CD4-positive, alpha-beta T cell treated with Interleukin-4 for 1 hour (primary cell): Measurements from ENCODE around the gene CD83.
"Not testable (repeated sequence)": the region's sequence is repeated elsewhere in the genome, so short reads cannot be mapped to it uniquely, and the experiment has no call there.

ENCODE experiments used
- DNase-seq, 2 donors: peaks; one replicate each; pipeline ENCODE4 v3.0.0-alpha.2; 2020 to 2022

CD83 gene

GRCh38 chr6:14151300-14151699 is 33.7 kb downstream of the CD83 start:
- DNase-seq = not testable (repeated sequence)

GRCh38 chr6:14151773-14152172 is 34.2 kb downstream of the CD83 start:
- DNase-seq = no peak

GRCh38 chr6:14153228-14153627 is 35.7 kb downstream of the CD83 start:
- no peak for DNase-seq

- DNase-seq = no peak
Observed at GRCh38 chr6:14159090-14159489, 41.5 kb downstream of the CD83 start.

GRCh38 chr6:14162826-14163225 is 45.3 kb downstream of the CD83 start:
- DNase-seq = no peak

- DNase-seq = no peak
Observed at GRCh38 chr6:14165091-14165490, 47.5 kb downstream of the CD83 start.

- no peak for DNase-seq
Observed at GRCh38 chr6:14166839-14167238, 49.3 kb downstream of the CD83 start.

GRCh38 chr6:14170128-14170527 is 52.6 kb downstream of the CD83 start:
- DNase-seq = no peak

GRCh38 chr6:14172562-14172961 is 55.0 kb downstream of the CD83 start:
- DNase-seq = no peak

- no peak for DNase-seq
Observed at GRCh38 chr6:14174226-14174625, 56.7 kb downstream of the CD83 start.

- DNase-seq = no peak
Observed at GRCh38 chr6:14174996-14175395, 57.4 kb downstream of the CD83 start.

GRCh38 chr6:14176429-14176828 is 58.9 kb downstream of the CD83 start:
- DNase-seq = no peak

GRCh38 chr6:14177413-14178082 is 60.0 kb downstream of the CD83 start:
- no peak for DNase-seq

GRCh38 chr6:14178083-14178445 is 60.5 kb downstream of the CD83 start:
- no peak for DNase-seq

- no peak for DNase-seq
Observed at GRCh38 chr6:14180609-14181008, 63.0 kb downstream of the CD83 start.

GRCh38 chr6:14182916-14183315 is 65.3 kb downstream of the CD83 start:
- DNase-seq = no peak
